CD4-positive, alpha-beta T cell (primary cell): ENCODE data around the gene KRTAP10-11. TPM values are rescaled to one million over a fixed set of nuclear protein-coding genes. Genes with fewer than 3 reads are reported as not detected.

Experiments used
- ATAC-seq: fragments of 200-7000 bp; cut with Tn5 transposase; one replicate; pipeline ENCODE4 v1.10.0; 2022; ENCODE audit warnings: mild to moderate bottlenecking; ENCODE audit not compliant: poor library complexity
- CTCF ChIA-PET: fragments of 350-600 bp; sonication (Branson Sonifier 250); formaldehyde crosslinking; loops from one replicate; lab custom pipeline; 2021; ENCODE audit warnings: antibody characterized with exemption, inconsistent platforms; lab: Charles Lee
- POLR2A ChIA-PET: fragments of 350-600 bp; sonication (Branson Sonifier 250); formaldehyde crosslinking; loops from one replicate; lab custom pipeline; 2021; ENCODE audit warnings: antibody characterized with exemption, inconsistent platforms; lab: Charles Lee
- DNase-seq, 14 experiments: peaks; one replicate each; pipeline ENCODE4 v3.0.0-alpha.2; 2013 to 2020; ENCODE audit warnings: mixed read lengths in 2 of 14
- H3K27ac ChIP-seq, 2 donors: one replicate each; pipeline versions ENCODE4 v1.5.1 to v1.7.0; 2013; ENCODE audit warnings: low read length in 2 of 2, low read depth in 1 of 2, mild to moderate bottlenecking in 1 of 2
- H3K27me3 ChIP-seq, 2 experiments: 1 replicate in 1 of 2; 2 replicates in 1 of 2; pipeline versions ENCODE4 v1.6.1 to v1.7.0; 2013; ENCODE audit warnings: low read length in 2 of 2, control low read depth in 1 of 2, mild to moderate bottlenecking in 1 of 2, moderate library complexity in 1 of 2; ENCODE audit not compliant: insufficient read depth in 2 of 2, control insufficient read depth in 1 of 2
- H3K36me3 ChIP-seq: one replicate; pipeline ENCODE4 v1.6.1; 2013; ENCODE audit warnings: low read length, control low read depth; ENCODE audit not compliant: insufficient read depth
- H3K4me1 ChIP-seq: one replicate; pipeline ENCODE4 v1.6.1; 2013; ENCODE audit warnings: low read length, control low read depth; ENCODE audit not compliant: insufficient read depth
- H3K4me3 ChIP-seq: one replicate; pipeline ENCODE4 v1.5.1; 2013; ENCODE audit warnings: mild to moderate bottlenecking, low read length, moderate library complexity
- H3K9me3 ChIP-seq, 2 experiments: 1 replicate in 1 of 2; 2 replicates in 1 of 2; pipeline versions ENCODE4 v1.6.1 to v1.7.0; 2013; ENCODE audit warnings: low read length in 2 of 2, mild to moderate bottlenecking in 2 of 2, control low read depth in 1 of 2, moderate library complexity in 1 of 2; ENCODE audit not compliant: control insufficient read depth in 1 of 2, insufficient read depth in 1 of 2
- H3K27ac Mint-ChIP-seq: one replicate; pipeline ENCODE4 v1.8.0; 2020; ENCODE audit warnings: mixed read lengths
- H3K27me3 Mint-ChIP-seq: one replicate; pipeline ENCODE4 v1.8.0; 2021; ENCODE audit warnings: mixed read lengths
- H3K36me3 Mint-ChIP-seq: one replicate; pipeline ENCODE4 v1.8.0; 2021; ENCODE audit warnings: low read depth, mixed read lengths
- H3K4me1 Mint-ChIP-seq: one replicate; pipeline ENCODE4 v1.8.0; 2021; ENCODE audit warnings: low read depth, mixed read lengths
- H3K4me3 Mint-ChIP-seq: one replicate; pipeline ENCODE4 v1.8.0; 2020; ENCODE audit warnings: mild to moderate bottlenecking, mixed read lengths
- H3K9me3 Mint-ChIP-seq: one replicate; pipeline ENCODE4 v1.8.0; 2020; ENCODE audit warnings: mixed read lengths
- intact Hi-C, 2 experiments: fragments of 100-400 bp; cut with DNase I in 1 of 2; cut with micrococcal nuclease in 1 of 2; formaldehyde crosslinking; loops; one replicate each; pipeline versions ENCODE4 v1.15.1 to v1.9.0; 2023 to 2025; cut with DNase I, micrococcal nuclease
- total RNA-seq, 174 experiments: library from RNA in 2 of 174; stranded (reverse) in 2 of 174; gene quantifications; one replicate each; pipeline ENCODE4 v1.2.3 and lab custom pipeline; 2021 to 2026
- TF ChIP-seq, protein P1 (sequence below): fragments of 200-600 bp; IDR thresholded peaks from one replicate; pipeline ENCODE4 v1.8.0; 2022; ENCODE audit warnings: antibody characterized with exemption, mild to moderate bottlenecking

Gene KRTAP10-11
- total RNA-seq, 2 experiments from 2014 or later: not detected

DNA sequence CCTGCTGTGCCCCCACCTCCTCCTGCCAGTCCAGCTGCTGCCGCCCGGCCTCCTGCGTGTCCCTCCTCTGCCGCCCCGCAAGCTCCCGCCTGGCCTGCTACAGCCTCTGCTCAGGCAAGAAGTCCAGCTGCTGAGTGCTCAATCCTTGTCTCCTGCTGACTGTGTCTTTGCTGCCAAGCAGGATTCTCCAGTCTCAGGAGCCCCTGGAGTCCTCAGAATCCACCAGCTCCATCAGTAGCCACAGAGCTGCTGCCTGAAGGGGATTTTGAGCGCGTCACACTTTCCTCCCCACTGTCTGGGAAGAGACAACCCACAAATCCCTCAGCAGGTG lies 973 bp downstream of the KRTAP10-11 start:
- Histone ChIP-seq H3K9me3 (peaks cover 13 to 14% of the 10 kb centered on the region in 2 experiments), H3K27me3 (no peaks in the 10 kb centered on the region), H3K27ac (no peak overlapping the region), H3K36me3 (no peaks in the 10 kb centered on the region), H3K4me3 (no peak overlapping the region), H3K4me1 (no peaks in the 10 kb centered on the region)
- no peaks in the 10 kb centered on the region for H3K4me1 Mint-ChIP-seq
- H3K36me3 Mint-ChIP-seq: peaks cover 5% of the 10 kb centered on the region
- H3K27ac Mint-ChIP-seq: no peak overlapping the region
- ChIA-PET POLR2A (interaction anchor here (1.2 kb wide), 1 partner anchor 10 kb away, joined by 6 read pairs; the partner anchor contains the start of gene KRTAP12-3), CTCF (no interaction called here)
- H3K27me3 Mint-ChIP-seq: no peaks in the 10 kb centered on the region
- ATAC-seq (no peak), DNase-seq (peak in 1 of 14 experiments; percentile 3)
- no peak overlapping the region for H3K4me3 Mint-ChIP-seq
- peaks cover 8% of the 10 kb centered on the region for H3K9me3 Mint-ChIP-seq
- TF ChIP-seq, protein P1, sequence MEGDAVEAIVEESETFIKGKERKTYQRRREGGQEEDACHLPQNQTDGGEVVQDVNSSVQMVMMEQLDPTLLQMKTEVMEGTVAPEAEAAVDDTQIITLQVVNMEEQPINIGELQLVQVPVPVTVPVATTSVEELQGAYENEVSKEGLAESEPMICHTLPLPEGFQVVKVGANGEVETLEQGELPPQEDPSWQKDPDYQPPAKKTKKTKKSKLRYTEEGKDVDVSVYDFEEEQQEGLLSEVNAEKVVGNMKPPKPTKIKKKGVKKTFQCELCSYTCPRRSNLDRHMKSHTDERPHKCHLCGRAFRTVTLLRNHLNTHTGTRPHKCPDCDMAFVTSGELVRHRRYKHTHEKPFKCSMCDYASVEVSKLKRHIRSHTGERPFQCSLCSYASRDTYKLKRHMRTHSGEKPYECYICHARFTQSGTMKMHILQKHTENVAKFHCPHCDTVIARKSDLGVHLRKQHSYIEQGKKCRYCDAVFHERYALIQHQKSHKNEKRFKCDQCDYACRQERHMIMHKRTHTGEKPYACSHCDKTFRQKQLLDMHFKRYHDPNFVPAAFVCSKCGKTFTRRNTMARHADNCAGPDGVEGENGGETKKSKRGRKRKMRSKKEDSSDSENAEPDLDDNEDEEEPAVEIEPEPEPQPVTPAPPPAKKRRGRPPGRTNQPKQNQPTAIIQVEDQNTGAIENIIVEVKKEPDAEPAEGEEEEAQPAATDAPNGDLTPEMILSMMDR: no peak
- intact Hi-C loops: no loop called here

DNA sequence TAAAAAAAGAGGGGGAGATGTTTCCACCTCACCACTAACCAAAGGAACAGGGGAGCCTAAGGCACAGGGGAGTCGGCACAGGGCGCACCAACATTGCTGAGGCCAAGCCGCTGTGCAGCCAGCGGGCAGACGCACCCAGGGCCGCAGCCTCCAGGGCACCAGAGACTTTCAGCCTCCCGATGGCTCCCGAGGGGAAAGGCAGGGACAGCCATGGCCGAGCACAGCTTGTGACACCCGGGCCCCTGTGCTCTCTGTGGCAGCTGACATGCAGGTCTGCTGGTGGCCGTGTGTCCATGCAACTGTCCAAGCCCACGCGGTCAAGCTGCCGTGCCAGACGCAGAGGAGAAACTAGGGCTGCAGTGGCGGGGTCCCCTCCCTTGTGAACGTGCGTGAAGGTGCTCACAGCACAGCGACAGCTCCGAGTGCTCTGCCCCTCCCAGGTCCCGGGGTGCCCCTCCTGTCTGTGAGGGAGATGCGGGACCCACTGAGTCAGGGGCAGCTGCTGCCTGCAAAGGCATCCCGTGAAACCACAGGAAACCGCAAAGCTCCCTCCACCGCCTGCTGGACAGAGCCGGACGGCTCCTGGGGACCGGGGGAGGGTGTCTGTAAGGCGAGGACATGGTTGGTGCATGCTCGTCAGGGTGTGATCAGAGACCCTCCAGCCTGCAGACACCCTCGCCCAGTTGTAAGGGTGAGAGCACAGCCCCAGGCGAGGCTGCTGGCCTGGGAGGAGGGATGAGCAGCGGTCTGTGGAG lies 2.5 kb downstream of the KRTAP10-11 start:
- Histone ChIP-seq H3K4me3 (no peak overlapping the region), H3K27me3 (no peaks in the 10 kb centered on the region), H3K36me3 (no peaks in the 10 kb centered on the region), H3K27ac (no peak overlapping the region), H3K9me3 (peaks cover 14 to 19% of the 10 kb centered on the region in 2 experiments), H3K4me1 (peaks cover 5% of the 10 kb centered on the region)
- TF ChIP-seq, protein P1: no peak
- ChIA-PET POLR2A (no interaction called here), CTCF (no interaction called here)
- peak in 1 of 14 experiments; percentile 6 for DNase-seq
- Mint-ChIP-seq H3K4me1 (peaks cover 6% of the 10 kb centered on the region), H3K36me3 (peaks cover 2% of the 10 kb centered on the region), H3K27ac (no peak overlapping the region), H3K4me3 (no peak overlapping the region), H3K9me3 (peaks cover 4% of the 10 kb centered on the region), H3K27me3 (no peaks in the 10 kb centered on the region)
- intact Hi-C loops: no loop called here
- no peak for ATAC-seq

DNA sequence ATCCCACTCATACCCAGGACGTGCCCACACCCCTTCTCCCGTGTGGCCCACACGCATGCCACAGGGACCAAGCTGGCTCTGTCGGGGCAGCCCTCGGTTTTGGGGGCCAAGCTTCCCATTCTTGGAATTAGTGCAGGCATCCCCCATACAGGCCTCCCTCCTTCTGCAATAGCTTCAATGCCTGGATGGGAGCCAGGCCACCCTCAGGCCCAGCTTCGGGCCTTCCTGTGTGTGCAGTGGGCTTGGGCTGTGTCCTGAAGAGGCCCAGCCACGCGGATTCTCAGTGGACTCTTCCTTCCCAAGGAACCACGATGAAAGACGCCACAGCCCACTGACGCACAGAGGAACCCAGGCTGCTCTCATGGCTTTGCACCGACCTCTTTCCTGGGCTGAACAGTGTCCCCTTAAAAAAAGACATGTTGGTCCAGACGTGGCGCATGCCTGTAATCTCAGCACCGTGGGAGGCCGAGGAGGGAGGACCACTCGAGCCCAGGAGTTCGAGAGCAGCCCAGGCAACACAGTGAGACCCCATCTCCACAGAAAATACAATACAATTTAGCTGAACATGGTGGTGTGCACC lies 3.4 kb downstream of the KRTAP10-11 start:
- TF ChIP-seq, protein P1: no peak
- Mint-ChIP-seq H3K36me3 (peaks cover 8% of the 10 kb centered on the region), H3K27ac (no peak overlapping the region), H3K9me3 (peaks cover 8% of the 10 kb centered on the region), H3K4me1 (peaks cover 15% of the 10 kb centered on the region), H3K4me3 (no peak overlapping the region), H3K27me3 (no peaks in the 10 kb centered on the region)
- ATAC-seq (no peak), DNase-seq (peak in 1 of 14 experiments; percentile 5)
- Histone ChIP-seq H3K27ac (no peak overlapping the region), H3K4me1 (peaks cover 14% of the 10 kb centered on the region), H3K27me3 (no peaks in the 10 kb centered on the region), H3K9me3 (peaks cover 5 to 25% of the 10 kb centered on the region in 2 experiments), H3K4me3 (no peak overlapping the region), H3K36me3 (no peaks in the 10 kb centered on the region)
- CTCF ChIA-PET: no interaction called here
- intact Hi-C loops: loop anchor here in 1 of 2 experiments (5.0 kb wide), 1 partner anchor 32 kb away; no protein-coding TSS in a partner anchor
- POLR2A ChIA-PET: no interaction called here
